Measurements from ENCODE around the gene MRPL55.

MRPL55 gene

GRCh38 chr1:228064741-228065542 is 44.2 kb downstream of the MRPL55 start:
- H3K4me3 ChIP-seq (ENCODE audit: low read length): no peak overlapping the region
- TF ChIP-seq ZNF274 (IDR thresholded peaks at IDR 0.05; ENCODE audit: low read depth, low read length): no peak

- H3K4me3 ChIP-seq (ENCODE audit: low read length): no peak overlapping the region
- no peak for TF ChIP-seq ZNF274 (IDR thresholded peaks at IDR 0.05; ENCODE audit: low read depth, low read length)
These were observed 44.8 kb downstream of the MRPL55 start for GRCh38 chr1:228064296-228064695.

GRCh38 chr1:228063251-228064191 is 45.6 kb downstream of the MRPL55 start:
- no peak overlapping the region for H3K4me3 ChIP-seq (ENCODE audit: low read length)
- no peak for TF ChIP-seq ZNF274 (IDR thresholded peaks at IDR 0.05; ENCODE audit: low read depth, low read length)

- no peak overlapping the region for H3K4me3 ChIP-seq (ENCODE audit: low read length)
- TF ChIP-seq ZNF274 (IDR thresholded peaks at IDR 0.05; ENCODE audit: low read depth, low read length): no peak
These were observed 46.3 kb downstream of the MRPL55 start for GRCh38 chr1:228062812-228063211.

- no peak for TF ChIP-seq ZNF274 (IDR thresholded peaks at IDR 0.05; ENCODE audit: low read depth, low read length)
These were observed 46.9 kb downstream of the MRPL55 start for GRCh38 chr1:228062085-228062791.

GRCh38 chr1:228061411-228062084 is 47.6 kb downstream of the MRPL55 start:
- no peak for TF ChIP-seq ZNF274 (IDR thresholded peaks at IDR 0.05; ENCODE audit: low read depth, low read length)

More at GRCh38 chr1:228062085-228062791, 46.9 kb downstream of the MRPL55 start:
- H3K4me3 ChIP-seq (ENCODE audit: low read length): no peak overlapping the region

GRCh38 chr1:228060458-228061190 is 48.5 kb downstream of the MRPL55 start:
- TF ChIP-seq ZNF274 (IDR thresholded peaks at IDR 0.05; ENCODE audit: low read depth, low read length): no peak
- H3K4me3 ChIP-seq (ENCODE audit: low read length): no peak overlapping the region

More at GRCh38 chr1:228061411-228062084, 47.6 kb downstream of the MRPL55 start:
- no peak overlapping the region for H3K4me3 ChIP-seq (ENCODE audit: low read length)

GRCh38 chr1:228059634-228060457 is 49.3 kb downstream of the MRPL55 start:
- no peak for TF ChIP-seq ZNF274 (IDR thresholded peaks at IDR 0.05; ENCODE audit: low read depth, low read length)
- H3K4me3 ChIP-seq (ENCODE audit: low read length): no peak overlapping the region

- H3K4me3 ChIP-seq (ENCODE audit: low read length): no peak overlapping the region
These were observed 50.0 kb downstream of the MRPL55 start for GRCh38 chr1:228058949-228059633.

GRCh38 chr1:228058172-228058948 is 50.7 kb downstream of the MRPL55 start:
- H3K4me3 ChIP-seq (ENCODE audit: low read length): no peak overlapping the region
- TF ChIP-seq ZNF274 (IDR thresholded peaks at IDR 0.05; ENCODE audit: low read depth, low read length): no peak

More at GRCh38 chr1:228058949-228059633, 50.0 kb downstream of the MRPL55 start:
- TF ChIP-seq ZNF274 (IDR thresholded peaks at IDR 0.05; ENCODE audit: low read depth, low read length): no peak
